ENCODE measurements around the gene RPTOR.

DNA sequence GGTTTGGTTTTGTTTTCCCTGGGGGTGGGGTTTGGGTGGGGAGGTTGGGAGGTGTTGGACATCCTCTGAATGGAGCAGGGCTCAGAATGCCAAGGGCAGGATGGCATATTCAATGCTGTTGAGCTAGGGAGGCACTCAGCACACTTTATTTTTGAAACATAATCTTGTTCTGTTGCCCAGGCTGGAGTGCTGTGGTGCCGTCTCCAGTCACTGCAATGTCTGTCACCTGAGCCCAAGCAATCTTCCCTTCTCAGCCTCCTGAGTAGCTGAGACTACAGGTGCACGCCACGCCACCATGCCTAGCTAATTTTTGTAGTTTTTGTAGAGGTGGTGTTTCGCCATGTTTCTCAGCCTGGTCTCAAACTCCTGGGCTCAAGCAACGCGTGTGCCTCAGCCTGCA lies 186.1 kb downstream of the RPTOR start:
- TF ChIP-seq, protein P1, sequence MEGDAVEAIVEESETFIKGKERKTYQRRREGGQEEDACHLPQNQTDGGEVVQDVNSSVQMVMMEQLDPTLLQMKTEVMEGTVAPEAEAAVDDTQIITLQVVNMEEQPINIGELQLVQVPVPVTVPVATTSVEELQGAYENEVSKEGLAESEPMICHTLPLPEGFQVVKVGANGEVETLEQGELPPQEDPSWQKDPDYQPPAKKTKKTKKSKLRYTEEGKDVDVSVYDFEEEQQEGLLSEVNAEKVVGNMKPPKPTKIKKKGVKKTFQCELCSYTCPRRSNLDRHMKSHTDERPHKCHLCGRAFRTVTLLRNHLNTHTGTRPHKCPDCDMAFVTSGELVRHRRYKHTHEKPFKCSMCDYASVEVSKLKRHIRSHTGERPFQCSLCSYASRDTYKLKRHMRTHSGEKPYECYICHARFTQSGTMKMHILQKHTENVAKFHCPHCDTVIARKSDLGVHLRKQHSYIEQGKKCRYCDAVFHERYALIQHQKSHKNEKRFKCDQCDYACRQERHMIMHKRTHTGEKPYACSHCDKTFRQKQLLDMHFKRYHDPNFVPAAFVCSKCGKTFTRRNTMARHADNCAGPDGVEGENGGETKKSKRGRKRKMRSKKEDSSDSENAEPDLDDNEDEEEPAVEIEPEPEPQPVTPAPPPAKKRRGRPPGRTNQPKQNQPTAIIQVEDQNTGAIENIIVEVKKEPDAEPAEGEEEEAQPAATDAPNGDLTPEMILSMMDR (IDR thresholded peaks at IDR 0.05; ENCODE audit: insufficient read depth, low read length) = no peak
- TF ChIP-seq GABPA (IDR thresholded peaks at IDR 0.05; ENCODE audit: low read depth) (no peak), POLR2AphosphoS5 (IDR thresholded peaks at IDR 0.05; ENCODE audit: low read depth) (no peak), SPI1 (IDR thresholded peaks at IDR 0.05; ENCODE audit: borderline replicate concordance, low read depth) (no peak)
- TF ChIP-seq, protein P2, sequence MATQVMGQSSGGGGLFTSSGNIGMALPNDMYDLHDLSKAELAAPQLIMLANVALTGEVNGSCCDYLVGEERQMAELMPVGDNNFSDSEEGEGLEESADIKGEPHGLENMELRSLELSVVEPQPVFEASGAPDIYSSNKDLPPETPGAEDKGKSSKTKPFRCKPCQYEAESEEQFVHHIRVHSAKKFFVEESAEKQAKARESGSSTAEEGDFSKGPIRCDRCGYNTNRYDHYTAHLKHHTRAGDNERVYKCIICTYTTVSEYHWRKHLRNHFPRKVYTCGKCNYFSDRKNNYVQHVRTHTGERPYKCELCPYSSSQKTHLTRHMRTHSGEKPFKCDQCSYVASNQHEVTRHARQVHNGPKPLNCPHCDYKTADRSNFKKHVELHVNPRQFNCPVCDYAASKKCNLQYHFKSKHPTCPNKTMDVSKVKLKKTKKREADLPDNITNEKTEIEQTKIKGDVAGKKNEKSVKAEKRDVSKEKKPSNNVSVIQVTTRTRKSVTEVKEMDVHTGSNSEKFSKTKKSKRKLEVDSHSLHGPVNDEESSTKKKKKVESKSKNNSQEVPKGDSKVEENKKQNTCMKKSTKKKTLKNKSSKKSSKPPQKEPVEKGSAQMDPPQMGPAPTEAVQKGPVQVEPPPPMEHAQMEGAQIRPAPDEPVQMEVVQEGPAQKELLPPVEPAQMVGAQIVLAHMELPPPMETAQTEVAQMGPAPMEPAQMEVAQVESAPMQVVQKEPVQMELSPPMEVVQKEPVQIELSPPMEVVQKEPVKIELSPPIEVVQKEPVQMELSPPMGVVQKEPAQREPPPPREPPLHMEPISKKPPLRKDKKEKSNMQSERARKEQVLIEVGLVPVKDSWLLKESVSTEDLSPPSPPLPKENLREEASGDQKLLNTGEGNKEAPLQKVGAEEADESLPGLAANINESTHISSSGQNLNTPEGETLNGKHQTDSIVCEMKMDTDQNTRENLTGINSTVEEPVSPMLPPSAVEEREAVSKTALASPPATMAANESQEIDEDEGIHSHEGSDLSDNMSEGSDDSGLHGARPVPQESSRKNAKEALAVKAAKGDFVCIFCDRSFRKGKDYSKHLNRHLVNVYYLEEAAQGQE (IDR thresholded peaks at IDR 0.05; ENCODE audit: insufficient replicate concordance, low read depth) = no peak
